Measurements from ENCODE around the gene SLC12A7.
"Not testable (repeated sequence)": the region's sequence is repeated elsewhere in the genome, so short reads cannot be mapped to it uniquely, and the experiment has no call there.

The SLC12A7 gene

DNA sequence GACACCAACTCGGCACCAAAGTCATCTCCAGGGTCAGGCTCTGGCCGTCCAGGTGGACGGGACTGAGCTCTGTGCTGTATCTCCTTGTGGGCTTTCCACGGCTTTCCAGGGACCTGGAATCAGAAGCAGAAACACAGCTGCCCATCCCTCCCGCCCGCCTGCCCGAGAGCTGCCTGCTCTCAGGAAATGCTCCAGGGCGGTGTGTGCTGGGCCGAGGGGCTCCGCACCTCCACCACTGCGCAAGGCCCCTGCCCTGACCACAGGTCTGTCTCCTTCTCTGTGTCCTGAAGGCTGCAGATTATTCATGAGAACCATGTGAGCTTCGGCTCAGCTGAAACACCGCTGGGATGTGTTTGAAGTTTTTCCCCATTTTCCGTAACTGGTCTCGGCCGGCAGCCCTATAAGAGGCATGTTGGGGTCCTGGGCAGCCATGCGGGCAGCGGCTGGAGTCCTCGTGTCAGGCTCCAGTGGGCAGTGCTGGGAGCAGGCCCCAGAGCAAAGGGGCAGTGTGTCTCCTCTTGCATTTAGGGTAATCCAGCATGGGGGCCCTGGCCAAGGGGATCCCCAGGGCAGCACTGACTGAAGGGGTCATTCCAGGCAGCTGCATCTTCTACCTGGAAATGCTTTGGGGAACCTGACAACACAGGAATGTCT lies 80.4 kb downstream of the SLC12A7 start:
- DNase-seq = no peak

DNA sequence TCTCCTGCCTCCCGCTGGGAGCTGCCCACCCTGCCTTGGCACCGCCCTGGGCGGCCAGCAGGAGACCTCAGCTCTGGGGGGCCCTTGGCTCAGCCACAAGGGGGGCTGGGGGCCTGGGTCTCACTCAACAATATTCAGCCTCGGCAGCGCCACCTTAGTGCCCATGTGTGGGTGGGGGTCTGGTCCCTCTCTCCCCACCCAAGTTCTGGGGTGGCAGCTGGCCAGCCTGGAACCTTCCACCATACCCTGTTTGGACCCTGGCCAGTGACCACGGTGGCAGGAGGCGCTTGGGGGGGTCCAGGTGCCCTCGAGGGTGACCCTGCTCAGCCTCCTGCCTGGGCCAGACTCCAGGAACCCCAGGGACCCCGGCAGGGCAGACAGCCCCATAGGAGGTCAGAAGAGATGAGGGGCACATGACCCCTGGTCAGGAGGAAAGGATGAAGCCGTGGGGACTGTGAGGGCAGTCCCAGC lies 81.0 kb downstream of the SLC12A7 start:
- no peak for DNase-seq

DNA sequence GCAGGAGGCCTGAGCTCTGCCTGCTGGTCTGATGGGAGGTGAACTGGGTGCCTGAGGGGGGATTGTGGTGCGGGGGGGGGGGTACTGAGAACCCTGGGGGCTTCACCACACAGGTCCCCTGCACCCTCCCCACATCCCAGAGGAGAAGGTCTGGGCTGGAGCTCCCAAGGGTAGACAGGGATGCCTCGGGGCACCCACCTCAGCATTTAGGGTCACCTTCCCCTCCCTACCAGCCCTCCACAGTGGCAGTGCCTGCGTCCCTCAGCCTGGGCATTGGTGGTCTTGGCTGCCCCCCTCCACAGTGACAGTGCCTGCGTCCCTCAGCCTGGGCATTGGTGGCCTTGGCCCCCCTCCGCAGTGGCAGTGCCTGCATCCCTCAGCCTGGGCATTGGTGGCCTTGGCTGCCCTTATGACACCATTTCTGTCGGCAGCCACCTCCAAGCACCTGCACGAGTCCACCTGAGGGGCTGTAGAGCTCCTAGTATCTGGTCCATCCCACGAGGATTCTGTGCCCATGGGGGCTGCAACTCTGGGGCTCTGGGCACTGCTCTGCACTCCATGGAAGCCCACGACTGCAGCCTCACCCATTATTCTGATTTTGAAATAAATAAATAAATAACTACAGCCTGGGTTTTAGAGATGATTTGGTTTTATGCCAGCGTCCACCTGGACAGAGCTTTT lies 81.8 kb downstream of the SLC12A7 start:
- DNase-seq = no peak

DNA sequence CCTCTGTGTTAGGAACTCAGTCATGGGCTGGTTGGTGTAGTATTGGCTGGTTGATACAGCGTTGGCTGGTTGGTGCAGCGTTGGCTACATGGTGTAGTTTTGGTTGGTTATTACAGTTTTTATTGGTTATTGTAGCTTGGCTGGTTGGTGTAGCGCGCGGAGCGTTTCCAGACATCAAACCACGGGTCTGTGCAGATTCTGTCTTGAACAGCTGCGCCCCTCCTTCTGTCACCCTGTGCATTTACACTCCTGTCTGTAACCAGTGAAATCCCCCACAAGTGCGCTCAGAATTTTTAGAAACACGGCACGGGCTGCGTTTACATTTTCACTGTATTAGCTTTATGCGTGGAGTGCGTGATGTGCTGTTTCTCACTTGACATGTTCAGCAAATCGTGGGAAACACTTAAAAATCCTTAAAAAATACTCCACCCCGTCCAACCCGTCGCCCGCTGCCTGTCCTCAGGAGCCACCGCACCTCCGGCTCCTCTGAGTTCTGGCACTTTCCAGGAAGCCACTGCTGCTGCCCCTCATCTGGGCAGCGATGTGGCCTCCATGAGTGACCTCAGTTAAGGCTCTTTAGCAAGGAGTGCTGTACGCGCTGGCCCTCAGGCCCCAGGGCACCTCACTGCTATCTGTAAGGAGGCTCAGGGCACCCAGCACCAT lies 82.5 kb downstream of the SLC12A7 start:
- DNase-seq = no peak

DNA sequence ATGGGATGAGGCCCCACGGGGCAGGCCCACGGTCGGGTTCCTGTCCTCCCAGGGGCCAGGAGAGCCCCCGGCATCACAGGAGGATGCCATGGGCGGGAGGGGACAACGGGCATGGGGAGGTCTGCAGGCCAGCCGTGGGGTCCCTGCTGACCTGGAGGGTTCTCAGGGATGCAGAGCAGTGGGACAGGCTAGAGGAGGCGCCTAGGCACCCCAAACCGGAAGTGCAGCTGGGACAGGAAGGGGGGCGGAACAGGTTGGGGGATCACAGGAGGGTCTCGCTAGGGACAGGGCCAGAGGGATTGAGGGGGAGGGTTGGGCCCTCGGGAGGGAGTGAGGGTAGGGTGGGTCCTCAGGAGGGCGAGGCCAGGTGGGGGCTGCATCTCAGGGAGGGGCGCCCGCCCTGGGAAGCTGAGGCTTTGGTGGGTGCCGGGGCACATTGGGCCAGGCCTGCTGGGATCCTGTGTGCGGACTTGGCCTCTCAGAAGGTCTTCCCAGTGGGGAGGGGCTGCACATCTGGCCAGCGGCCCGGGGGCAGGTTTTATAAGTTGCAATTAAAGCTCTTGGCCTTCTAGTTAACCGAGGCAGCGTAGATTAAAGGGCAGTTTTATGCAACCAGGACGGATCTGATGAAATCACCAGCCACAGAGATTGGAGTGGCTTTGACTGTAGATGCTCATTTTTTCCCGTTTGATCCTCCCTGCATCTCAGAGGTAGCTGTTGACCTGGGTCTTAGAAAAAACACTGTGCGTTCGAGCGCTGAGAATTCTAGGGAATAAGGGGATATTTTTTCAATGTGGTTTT lies 83.2 kb downstream of the SLC12A7 start:
- DNase-seq = no peak

DNA sequence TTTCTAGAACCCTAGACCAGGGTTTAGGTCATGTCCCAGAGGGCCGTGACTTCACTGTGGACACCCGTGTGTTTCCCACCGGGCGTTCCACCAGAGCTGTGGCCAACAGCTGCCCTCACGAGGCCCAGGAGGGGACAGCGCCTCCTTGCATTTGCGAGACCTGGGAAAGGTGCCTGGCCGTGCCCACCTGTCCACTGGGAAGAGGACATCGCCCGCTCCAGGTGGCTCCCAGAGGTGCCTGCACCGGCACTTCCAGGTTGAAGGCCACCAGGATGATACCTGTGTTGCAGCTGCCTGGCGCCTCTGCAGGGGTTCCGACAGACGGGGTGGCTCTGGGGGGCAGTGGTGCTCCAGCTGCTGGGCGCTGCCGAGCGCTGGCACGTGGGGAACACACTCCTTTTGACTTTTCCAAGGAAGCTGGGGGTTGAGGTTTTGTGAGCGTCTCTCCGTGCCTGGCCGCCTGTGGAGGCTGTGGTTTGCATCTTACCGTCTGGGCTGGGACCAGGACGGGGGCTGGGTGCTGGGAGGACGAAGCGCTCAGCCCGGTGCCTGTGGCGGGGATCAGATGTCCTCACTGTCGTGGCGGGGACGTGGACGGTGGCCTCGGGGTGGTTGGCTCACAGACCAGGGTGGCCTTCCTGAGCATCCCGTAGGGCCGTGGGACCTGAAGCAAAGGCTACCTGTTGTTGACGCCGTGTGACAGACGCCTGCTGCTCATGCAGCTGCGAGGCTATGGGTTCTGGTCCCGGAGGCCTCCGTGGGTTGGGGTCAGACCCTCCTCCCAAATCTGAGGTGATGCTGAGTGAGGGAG lies 84.0 kb downstream of the SLC12A7 start:
- DNase-seq = no peak

DNA sequence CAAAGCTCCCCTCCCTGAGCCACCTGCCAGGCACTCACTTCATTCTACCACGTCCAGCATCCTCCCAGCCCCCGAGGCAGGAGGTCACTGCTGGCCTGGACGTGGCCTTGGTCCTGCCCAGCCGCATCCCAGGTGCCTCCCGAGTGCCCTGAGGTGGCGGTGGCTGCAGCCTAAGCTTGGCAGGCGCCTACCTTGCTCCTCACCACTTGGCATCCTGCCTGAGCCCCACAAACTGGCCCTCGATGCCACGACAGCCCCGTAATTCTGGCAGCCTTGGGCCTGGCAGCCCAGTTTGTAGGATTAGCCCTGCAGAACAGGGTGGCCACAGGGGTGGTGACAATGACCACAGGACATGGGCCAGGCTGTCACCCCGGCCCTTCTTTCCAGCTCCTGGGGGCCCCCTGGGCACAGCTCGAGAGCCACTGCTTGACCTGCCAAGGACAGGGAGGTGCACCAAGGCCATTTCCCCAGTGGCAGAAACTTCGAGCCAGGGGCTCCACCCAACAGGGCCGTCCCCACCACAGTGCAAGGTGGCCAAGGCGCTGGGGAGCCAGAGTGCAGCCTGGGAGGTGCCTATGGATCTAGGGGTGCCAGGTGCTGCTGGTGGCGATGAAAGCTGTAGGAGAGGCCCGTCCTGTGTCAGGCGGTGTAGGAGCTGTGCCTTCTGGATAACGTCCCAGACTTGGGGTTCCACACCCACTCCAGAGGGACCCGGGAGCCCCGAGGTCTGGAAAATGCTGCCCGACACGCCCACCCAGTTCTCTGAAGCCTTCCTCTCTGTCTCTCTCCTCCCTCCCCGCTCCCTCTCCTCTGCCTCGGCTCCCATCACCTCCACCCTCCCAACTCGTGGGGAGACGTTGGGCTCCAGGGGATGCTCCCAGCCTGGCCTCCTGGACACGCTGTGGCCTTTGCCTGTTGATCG lies 84.9 kb downstream of the SLC12A7 start:
- DNase-seq = no peak

DNA sequence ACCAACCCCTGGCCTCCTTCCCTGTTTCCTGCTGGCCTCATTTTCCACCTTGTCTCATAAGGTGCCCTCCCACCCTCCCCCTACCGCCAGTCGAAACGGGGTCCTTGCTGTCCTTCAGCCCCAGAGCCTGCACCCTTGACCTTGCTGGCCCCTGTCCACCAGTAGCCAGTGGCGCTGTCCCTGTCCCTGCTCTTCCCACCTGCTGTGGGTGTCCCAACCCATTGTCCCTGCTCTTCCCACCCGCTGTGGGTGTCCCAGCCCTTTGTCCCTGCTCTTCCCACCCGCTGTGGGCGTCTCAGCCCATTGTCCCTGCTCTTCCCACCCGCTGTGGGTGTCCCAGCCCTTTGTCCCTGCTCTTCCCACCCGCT lies 89.9 kb downstream of the SLC12A7 start:
- not testable (repeated sequence) for DNase-seq

DNA sequence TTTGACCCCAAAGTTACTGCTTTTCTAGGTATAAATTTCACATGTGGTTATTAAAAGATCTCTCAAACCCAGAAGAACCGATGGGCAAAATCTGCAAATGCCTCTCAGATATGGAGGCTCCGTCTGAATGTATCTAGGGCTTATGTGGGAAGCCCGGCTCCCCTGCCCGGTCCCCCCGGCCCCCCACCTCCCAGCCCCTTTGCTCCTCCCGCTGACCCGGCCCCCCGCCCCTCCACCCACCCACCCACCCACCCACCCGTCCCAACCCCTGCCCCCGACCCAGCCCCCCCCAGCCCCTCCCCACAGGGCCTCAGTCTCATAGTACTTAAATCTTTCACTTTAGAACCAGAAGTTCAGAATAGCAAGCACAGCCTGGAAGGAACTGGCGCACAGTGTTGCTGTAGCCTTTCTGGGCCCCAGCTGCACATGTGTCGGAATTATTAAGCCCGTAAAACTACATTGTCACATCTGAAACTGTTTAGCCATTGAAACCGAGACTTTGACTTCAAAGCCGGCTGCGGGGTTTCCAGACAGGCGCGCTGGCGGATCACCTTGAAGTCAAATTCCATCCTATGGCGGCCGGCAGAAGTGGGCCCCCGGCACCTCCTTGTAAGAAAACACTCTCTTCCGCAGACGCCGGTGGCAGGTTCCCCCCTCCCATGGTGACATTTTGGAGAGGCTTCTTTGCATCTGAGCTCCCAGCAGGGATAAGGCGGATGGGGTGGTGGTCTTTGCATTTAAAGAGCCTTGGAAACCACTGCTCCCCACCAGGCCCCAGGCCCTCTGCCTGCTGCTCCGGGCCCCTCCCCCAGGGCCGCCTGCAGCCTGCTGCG lies 90.5 kb downstream of the SLC12A7 start:
- DNase-seq = no peak

DNA sequence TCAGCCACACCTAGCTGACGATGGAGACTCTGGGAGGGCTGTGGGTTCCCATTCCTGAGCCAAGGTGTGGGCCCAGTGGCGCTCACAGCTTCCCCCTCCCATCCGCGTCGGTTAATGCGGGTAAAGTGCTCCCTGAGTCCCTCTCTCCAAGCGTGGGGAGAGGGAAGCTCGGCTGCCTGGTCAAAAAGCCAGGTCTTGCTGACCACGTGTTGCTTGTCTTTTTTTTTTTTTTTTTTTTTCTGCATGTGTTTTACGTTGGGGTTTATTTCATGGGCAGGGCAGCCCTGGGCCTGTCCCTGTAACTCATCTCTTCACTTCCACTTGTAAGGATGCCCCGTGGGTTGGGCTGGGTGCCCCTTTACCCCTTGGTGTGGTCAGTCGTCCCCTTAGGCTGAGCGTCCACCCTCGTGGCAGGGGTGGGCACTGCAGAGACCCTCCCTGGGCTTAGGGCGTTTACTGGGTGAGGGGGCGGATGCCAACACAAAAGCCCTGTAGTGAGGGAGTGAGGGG lies 91.4 kb downstream of the SLC12A7 start:
- no peak for DNase-seq

DNA sequence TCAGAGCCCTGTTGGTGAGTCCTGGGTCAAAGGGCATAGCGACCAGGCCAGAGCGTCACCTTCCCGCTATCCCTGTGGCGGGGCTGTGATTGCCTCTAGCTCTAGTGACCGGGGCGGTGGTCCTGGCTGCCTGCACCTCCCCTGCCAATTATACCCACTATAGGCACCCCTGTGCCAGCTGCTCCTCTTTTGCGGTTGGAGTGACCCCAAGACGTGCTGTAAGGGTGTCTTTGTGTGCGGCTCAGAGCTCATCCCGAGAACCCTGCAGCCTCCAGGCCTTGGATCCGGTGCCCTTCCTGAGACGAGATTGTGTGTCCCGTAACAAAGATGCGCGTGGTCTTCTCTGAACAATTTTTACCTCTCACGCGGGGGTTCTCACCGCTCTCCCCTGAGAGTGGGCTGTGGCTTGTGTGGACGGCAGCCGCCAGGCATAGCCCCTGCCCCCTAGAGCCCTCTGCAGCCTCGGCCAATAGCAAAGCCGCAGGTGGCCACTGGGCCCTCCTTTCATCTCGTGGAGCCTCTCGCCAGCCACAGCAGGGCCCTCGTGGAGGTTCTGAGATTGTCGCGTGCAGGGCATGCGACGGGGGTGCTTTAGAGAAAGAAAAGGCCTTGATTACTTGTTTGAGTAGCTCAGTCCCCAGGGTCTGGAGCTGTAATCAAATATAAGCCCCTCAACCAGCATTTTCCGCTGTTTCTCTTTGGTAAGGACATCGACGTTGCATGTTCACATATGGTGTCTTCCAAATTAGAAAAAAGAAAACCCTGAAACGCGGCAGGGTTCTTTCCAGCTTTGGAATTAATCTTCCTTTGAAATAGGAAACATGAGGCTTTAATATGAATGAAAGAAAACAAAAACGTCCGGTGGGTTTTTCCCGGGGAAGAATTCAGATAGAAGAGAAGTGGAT lies 92.6 kb downstream of the SLC12A7 start:
- no peak for DNase-seq

DNA sequence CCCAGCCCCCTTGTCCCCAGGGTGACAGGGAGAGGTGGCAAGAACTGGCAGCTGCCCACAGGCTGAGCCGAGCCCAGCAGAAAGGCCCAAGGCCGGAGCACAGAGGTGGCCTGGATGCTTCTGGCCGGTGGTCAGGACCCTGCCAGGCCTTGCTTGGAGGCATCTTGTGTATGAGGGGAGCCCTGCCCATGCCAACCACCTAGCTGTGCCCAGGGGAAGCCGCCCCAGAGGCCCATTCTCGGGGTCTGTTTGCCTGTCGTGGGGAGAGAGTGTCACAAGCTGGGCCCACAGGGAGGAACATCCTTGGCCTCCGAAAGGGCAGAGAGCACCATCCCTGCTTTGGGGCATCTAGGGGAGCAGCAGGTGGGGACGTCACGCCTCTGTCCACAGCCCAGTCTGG lies 93.3 kb downstream of the SLC12A7 start:
- no peak for DNase-seq

DNA sequence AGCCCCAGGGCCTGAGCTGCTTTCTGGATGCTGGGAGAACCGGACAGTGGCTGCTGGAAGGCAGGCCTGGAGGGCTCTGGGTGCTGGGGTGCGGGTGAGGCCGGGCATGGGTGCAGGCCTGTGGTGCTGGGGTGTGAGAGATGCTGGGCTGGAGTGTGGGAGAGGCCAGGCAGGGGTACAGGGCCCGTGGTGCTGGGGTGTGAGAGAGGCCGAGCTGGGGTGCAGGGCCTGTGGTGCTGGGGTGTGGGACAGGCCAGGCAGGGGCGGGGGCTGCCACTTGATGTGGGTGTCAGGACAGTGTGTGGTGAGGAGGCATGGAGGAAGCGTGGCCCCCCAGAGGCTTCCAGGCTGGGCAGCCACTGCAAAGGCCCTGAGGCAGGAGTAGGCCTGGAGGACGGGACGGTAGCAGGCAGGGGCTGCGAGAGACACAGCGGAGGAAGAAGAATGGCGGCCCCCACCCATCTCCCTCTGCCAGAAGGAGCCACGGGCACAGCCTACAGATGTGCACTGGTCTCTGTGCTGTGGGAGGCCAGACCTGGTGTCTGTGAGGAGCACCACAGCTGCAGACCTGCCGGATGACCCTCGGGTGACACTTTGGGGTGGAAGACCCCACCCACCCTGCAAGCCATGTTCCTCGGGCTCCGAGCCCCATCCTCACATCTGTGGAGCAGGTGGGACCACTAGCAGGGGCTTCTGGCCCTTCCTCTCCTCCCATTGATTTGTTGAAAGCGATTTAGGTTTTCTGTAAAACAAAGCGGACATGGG lies 94.0 kb downstream of the SLC12A7 start:
- DNase-seq = no peak

DNA sequence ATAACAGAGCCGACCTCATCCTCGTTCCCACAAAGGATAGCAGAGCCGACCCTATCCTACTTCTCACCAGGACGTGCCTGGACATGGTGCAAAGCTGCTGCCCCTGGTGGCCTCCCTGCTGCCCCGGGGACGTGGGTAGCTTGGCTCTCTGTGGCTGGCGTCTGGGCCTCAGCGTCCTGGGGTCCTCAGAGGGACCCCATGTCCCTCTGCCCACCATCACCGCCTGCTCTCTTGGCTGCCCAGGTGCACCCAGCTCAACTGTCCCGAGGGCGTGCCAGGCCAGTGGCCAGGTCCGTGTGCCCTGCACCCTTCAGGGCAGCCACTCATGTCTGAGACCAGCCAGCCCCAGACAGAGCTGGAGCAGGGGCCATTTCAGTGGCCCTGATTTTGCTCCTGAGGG lies 94.8 kb downstream of the SLC12A7 start:
- no peak for DNase-seq

DNA sequence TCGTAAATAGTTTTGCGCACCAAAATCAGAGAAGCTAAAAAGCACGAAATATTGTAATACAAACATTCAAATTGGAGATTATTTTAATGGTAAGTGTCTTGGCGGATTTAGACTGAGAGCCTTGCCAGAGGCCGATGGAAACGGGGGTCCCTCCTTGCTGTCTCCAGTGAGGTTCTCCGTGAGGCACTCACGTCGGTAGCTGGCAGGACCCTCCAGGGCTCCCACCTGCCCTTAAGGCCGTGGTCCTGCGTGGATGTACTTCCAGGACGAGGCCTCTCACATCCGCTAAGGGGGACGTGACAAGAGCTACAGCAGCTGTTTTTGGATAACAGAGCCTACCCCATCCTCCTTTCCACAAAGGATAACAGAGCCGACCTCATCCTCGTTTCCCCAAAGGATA lies 95.4 kb downstream of the SLC12A7 start:
- no peak for DNase-seq

DNA sequence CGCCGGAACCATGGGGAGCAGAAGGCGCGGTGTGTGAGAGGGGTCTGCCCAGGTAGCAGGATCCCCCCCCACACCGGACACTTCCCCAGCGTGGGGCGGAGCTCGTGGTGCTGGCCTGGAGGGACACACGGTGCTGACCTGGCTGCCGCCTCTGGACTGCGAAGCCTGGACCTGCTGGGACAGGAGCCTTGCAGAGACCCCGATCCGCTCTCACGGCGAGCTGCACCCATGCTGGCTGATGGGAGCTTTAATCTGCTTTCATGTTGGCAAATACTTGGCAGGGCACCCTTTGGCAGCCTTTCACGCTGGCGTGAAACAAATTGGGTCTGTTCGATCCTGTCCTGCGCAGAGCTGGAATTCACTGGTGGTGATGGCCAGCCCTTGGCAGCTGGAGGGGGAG lies 95.8 kb downstream of the SLC12A7 start:
- DNase-seq = no peak

DNA sequence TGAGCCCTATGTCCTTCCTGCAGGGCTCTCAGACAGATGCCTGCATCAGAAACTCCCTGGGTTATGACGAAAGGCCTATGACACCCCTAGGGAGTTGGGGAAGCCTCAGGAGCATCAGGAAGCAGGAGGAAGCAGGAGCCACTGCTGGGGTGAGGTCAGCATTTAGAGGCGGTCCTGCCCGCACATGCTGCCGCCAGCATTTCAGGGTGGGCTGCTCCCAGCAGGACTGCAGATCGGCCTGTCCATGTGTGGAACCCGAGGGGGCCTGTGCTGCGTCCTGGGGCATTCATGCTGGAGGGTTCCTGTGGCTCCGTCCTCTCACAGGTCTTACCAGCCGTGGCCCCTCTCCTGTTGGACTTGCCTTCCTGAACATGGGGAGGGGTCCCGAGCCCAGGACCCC lies 96.4 kb downstream of the SLC12A7 start:
- no peak for DNase-seq

DNA sequence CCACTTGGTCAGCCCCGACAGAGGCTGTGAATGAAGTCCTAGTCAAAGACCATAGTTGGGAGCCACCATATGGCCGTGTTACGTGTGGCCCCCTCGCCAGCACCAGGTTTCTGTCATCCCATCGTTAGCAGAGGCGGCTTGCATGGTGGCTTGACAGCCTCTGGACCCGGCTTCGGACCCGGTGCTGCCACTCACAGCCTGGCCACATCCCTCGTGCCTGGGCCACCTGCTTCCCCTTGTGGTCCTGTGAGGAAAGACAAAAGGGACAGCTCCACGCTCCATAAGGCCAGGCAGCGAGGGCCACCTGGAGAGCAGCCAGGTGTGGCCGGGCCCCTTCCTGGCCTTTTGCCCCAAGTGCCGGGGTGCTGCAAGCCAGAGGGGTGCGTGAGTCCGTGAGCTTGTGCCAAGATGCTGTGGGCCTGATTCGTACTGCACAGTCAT lies 97.1 kb downstream of the SLC12A7 start:
- no peak for DNase-seq
